Activated naive CD8-positive, alpha-beta T cell treated with anti-CD3 and anti-CD28 coated beads, Interleukin-2, amount 10 ng/mL, durations not matched to agents 7 days and 5 days (primary cell): Measurements from ENCODE around the gene WDR5B. TPM values are rescaled to one million over a fixed set of nuclear protein-coding genes. Genes with fewer than 3 reads are reported as not detected.
A peak's percentile ranks its signal among the peaks of the same experiment; 100 is the strongest.

ENCODE experiments used
- ATAC-seq: fragments of 150-1000 bp; cut with Tn5 transposase; one replicate; pipeline ENCODE4 v1.10.0; 2021; ENCODE audit warnings: low read depth, moderate library complexity
- POLR2A ChIA-PET: fragments of 350-600 bp; sonication (Branson Sonifier 250); formaldehyde crosslinking; loops from one replicate; lab custom pipeline; 2021; ENCODE audit warnings: antibody characterized with exemption; lab: Charles Lee
- DNase-seq: peaks from one replicate; pipeline ENCODE4 v3.0.0; 2021
- H3K27ac Mint-ChIP-seq: one replicate; pipeline ENCODE4 v1.8.0; 2022; ENCODE audit warnings: mild to moderate bottlenecking, mixed read lengths
- H3K27me3 Mint-ChIP-seq: one replicate; pipeline ENCODE4 v1.8.0; 2022; ENCODE audit warnings: mild to moderate bottlenecking, moderate library complexity, mixed read lengths
- H3K36me3 Mint-ChIP-seq: one replicate; pipeline ENCODE4 v1.8.0; 2021; ENCODE audit warnings: mild to moderate bottlenecking, mixed read lengths
- H3K4me1 Mint-ChIP-seq: one replicate; pipeline ENCODE4 v1.8.0; 2021; ENCODE audit warnings: mixed read lengths
- H3K4me3 Mint-ChIP-seq: one replicate; pipeline ENCODE4 v1.8.0; 2022; ENCODE audit warnings: mild to moderate bottlenecking, moderate library complexity, mixed read lengths
- H3K9me3 Mint-ChIP-seq: one replicate; pipeline ENCODE4 v1.8.0; 2021; ENCODE audit warnings: mixed read lengths
- total RNA-seq, 2 experiments: library from RNA; stranded (reverse); gene quantifications; one replicate each; pipeline ENCODE4 v1.2.3, GENCODE V29; 2021

Gene WDR5B
- total RNA-seq, 2 experiments from 2014 or later = 6.6 to 7.6 TPM

DNA sequence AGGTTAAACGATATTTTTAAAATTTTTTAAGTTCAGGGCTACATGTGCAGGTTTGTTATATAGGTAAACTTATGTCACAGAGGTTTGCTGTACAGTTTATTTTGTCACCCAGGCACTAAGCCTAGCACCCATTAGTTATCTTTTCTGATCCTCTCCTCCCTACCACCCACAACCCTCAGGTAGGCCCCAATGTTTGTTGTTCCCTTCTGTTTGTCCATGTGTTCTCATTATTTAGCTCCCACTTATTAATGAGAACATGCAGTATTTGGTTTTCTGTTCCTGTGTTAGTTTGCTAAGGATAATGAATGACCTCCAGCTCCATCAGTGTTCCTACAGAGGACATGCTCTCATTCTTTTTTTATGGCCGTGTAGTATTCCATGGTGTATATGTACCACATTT, 16.9 kb downstream of the WDR5B start:
- Mint-ChIP-seq H3K36me3 (peaks cover 39% of the 10 kb centered on the region), H3K9me3 (no peaks in the 10 kb centered on the region), H3K27me3 (no peaks in the 10 kb centered on the region), H3K4me1 (peaks cover 24% of the 10 kb centered on the region), H3K27ac (no peak overlapping the region), H3K4me3 (no peak overlapping the region)
- POLR2A ChIA-PET = no interaction called here
- ATAC-seq (no peak), DNase-seq (no peak)

DNA sequence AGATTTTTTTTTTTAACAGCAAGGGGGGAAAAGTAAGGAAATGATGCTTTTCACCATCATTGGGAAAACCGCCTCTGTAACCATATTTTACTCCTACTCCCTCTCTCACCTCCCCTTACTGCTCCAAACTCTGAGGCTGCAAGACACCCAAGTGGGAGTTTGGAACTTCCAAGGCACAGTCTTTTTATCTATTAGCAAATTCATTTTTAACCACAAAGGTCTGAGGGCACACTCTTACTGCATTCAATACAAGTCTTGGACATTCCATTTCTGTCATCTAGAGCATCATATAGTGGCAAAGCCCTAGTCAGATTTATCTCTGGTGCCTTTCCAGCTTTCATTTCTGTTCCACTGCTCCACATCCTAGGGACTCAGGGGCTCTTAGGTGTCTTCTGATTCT, 18.7 kb downstream of the WDR5B start:
- Mint-ChIP-seq H3K27ac (no peak overlapping the region), H3K4me1 (peaks cover 26% of the 10 kb centered on the region), H3K9me3 (no peaks in the 10 kb centered on the region), H3K36me3 (peaks cover 32% of the 10 kb centered on the region), H3K27me3 (no peaks in the 10 kb centered on the region), H3K4me3 (no peak overlapping the region)
- POLR2A ChIA-PET = no interaction called here
- ATAC-seq (no peak), DNase-seq (no peak)

DNA sequence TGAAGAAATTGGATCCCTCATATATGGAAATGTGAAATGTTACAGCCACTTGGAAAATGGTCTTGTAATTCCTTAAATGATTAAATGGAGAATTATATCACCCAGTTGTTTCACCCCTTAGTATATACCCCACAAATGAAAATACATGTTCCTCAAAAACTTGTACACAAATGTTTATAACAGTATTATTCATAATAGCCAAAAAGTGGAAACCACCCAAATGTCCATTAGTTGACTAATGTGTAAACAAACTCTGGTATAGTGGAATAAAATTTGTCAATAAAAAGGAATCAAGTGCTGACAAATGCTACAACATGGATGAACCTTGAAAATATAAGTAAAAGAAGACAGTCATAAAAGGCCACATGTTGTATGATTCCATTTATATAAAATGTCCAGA, 19.4 kb downstream of the WDR5B start:
- POLR2A ChIA-PET = no interaction called here

DNA sequence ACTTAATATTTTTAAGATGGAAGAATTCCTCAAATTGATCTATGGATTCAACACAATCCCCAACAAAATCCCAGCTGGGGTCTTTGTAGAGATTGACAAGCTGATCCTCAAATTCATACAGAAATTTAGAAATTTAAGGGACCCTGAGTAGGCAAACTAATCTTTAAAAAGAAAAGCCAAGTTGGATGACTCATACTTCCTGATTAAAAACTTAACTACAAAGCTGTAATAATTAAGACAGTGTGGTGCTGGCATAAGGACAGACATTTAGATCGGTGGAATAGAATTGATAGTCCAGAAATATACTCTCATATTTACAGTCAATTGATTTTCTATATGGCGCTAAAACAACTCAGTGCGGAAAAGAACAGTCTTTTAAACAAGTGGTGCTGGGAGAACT, 20.3 kb downstream of the WDR5B start:
- Mint-ChIP-seq H3K4me3 (no peak overlapping the region), H3K27me3 (no peaks in the 10 kb centered on the region), H3K27ac (no peak overlapping the region), H3K36me3 (peaks cover 30% of the 10 kb centered on the region), H3K9me3 (no peaks in the 10 kb centered on the region), H3K4me1 (peaks cover 23% of the 10 kb centered on the region)
- POLR2A ChIA-PET = no interaction called here
- DNase-seq (no peak), ATAC-seq (no peak)

More for the DNA sequence above, 19.4 kb downstream of the WDR5B start:
- no peak for DNase-seq
- no peak for ATAC-seq
- no peaks in the 10 kb centered on the region for H3K9me3 Mint-ChIP-seq
- H3K36me3 Mint-ChIP-seq = peaks cover 32% of the 10 kb centered on the region
- H3K27me3 Mint-ChIP-seq = no peaks in the 10 kb centered on the region
- H3K4me3 Mint-ChIP-seq = no peak overlapping the region
- peaks cover 24% of the 10 kb centered on the region for H3K4me1 Mint-ChIP-seq
- no peak overlapping the region for H3K27ac Mint-ChIP-seq

DNA sequence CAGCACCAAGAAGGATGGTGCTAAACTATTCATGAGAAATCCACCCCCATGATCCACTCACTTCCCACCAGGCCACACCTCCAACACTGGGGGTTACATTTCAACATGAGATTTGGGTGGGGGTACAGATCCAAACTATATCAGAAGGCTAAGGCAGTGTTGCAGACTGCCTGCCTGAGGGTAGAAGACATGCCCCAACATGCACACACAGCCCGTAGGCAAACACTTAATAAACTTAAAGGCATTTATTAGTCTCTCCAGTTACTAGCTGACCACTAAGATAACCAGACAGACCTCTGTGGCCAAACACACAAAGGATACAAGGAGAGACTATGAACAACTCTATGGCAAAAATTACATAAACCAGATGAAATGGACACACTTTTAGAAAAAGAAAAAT, 21.7 kb downstream of the WDR5B start:
- peaks cover 21% of the 10 kb centered on the region for H3K36me3 Mint-ChIP-seq
- no peaks in the 10 kb centered on the region for H3K27me3 Mint-ChIP-seq
- DNase-seq (no peak), ATAC-seq (no peak)
- no peaks in the 10 kb centered on the region for H3K9me3 Mint-ChIP-seq
- no peak overlapping the region for H3K27ac Mint-ChIP-seq
- H3K4me3 Mint-ChIP-seq = no peak overlapping the region
- POLR2A ChIA-PET = interaction anchor here (2.4 kb wide), 1 partner anchor 285 kb away, joined by 17 read pairs; the partner anchor contains the start of gene PARP14
- peaks cover 27% of the 10 kb centered on the region for H3K4me1 Mint-ChIP-seq

DNA sequence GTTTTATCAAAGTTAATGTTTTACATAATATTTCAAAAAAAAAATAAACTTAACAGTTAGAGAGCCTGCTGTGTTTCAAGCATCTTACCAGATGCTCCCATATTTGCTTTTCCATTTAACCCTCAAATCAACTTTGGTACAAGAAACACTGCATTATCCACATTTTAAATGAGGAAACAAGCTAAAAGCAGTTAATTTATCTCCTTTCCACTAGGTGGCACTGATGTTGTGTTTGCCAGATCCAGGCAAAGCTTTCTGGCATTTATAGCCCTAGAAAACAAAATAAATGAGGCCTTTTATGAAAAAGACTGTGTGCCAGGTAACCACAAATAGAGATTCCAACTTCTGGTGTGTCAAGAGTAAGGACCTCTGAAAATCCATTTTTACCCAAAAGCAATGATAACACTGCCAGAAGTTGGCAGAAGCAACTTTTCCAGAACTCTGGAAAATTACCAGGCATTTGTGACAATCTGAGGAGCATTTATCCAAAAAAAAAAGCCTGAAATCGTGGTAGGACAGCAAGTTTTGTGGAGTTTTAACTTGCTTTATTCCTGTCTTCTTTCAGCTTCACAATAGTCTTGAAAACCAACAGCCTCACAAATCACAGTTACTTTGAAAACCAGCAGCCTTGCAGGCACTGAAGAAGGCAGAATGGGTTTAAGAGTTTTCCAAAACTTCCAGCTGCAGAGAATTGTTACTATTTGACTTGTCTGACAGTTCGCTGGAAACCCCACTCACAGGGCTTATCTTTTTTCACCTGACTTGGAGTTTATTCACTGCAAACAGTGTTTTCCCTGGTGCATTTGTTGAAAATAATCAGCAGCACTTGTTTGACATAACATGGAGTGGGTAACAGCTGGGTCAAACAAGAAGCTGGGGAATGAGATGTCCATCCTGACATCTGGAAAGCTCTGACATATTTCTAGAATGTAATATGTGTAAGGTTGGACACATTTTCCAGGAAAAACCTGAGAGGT, 22.7 kb downstream of the WDR5B start:
- H3K4me1 Mint-ChIP-seq = peaks cover 32% of the 10 kb centered on the region
- H3K9me3 Mint-ChIP-seq = no peaks in the 10 kb centered on the region
- peaks cover 25% of the 10 kb centered on the region for H3K36me3 Mint-ChIP-seq
- POLR2A ChIA-PET = interaction anchor here (0.7 to 2.4 kb wide), 5 partner anchors 9 to 286 kb away, joined by 3 to 17 read pairs (median 4); partner anchors contain the start of genes DTX3L, FAM162A, MIX23 and PARP14
- no peak for ATAC-seq
- no peaks in the 10 kb centered on the region for H3K27me3 Mint-ChIP-seq
- DNase-seq = no peak
- no peak overlapping the region for H3K27ac Mint-ChIP-seq
- H3K4me3 Mint-ChIP-seq = no peak overlapping the region

DNA sequence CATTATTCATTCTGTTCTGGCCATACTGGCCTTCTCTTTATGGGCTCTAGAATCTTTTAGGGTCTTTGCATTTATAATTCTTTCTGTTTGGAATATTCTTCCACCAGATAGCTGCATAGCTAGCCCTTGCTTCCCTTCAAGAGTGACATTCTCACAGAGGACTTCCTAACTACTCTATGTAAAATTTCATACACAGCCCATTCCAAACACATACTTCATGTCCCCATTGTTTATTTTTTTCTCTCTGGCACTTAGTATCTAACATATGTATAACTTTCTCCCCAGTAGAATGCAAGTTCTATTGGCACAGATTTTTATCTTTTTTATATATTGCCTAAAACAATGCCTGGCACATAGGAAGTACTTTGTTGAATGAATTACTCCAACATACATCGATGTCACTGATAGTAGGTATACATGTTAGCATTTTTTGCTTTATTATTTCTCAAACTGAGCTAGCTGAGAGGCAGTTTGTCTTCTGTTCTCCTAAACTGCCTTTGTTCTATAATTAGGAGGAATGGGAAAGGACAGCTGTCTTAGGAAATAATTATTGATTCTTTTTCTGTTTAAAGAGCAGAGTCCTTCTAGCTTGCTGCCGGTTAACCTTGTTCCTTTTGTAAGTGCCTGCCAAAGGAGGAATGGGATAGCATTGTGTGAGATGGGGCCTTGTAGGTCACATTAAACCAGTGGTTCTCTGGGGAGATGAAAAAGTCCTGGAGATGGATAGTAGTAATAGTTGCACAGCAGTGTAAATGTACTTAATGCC, 24.0 kb downstream of the WDR5B start:
- H3K9me3 Mint-ChIP-seq = no peaks in the 10 kb centered on the region
- ATAC-seq = no peak
- POLR2A ChIA-PET = no interaction called here
- H3K4me1 Mint-ChIP-seq = peaks cover 39% of the 10 kb centered on the region
- H3K4me3 Mint-ChIP-seq = no peak overlapping the region
- H3K27ac Mint-ChIP-seq = no peak overlapping the region
- H3K36me3 Mint-ChIP-seq = peaks cover 32% of the 10 kb centered on the region
- no peaks in the 10 kb centered on the region for H3K27me3 Mint-ChIP-seq
- DNase-seq = no peak

DNA sequence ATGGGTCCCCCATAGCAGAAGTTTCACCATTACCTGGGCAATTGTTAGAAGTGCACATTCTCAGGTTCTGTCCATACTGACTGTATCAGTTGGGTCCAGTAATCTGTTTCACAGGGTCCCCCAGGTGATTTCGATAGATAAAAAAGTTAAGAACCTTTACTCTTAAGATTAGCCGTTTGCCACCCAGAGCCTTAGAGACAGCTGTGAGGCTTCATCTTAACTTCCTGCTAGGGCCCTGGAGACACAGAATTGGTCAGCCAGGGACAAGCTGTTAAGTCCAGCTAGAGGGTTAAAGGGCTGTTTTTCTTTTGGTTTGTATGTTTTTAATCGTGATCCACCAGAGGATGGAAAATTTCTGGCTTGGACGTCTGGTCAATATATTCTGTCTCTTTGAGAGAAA, 25.2 kb downstream of the WDR5B start:
- H3K27ac Mint-ChIP-seq = no peak overlapping the region
- POLR2A ChIA-PET = interaction anchor here (1.2 kb wide), 1 partner anchor 289 kb away, joined by 4 read pairs; no protein-coding TSS in a partner anchor
- DNase-seq (no peak), ATAC-seq (no peak)
- H3K4me1 Mint-ChIP-seq = peaks cover 43% of the 10 kb centered on the region
- no peaks in the 10 kb centered on the region for H3K27me3 Mint-ChIP-seq
- H3K4me3 Mint-ChIP-seq = no peak overlapping the region
- no peaks in the 10 kb centered on the region for H3K9me3 Mint-ChIP-seq
- H3K36me3 Mint-ChIP-seq = peaks cover 32% of the 10 kb centered on the region

DNA sequence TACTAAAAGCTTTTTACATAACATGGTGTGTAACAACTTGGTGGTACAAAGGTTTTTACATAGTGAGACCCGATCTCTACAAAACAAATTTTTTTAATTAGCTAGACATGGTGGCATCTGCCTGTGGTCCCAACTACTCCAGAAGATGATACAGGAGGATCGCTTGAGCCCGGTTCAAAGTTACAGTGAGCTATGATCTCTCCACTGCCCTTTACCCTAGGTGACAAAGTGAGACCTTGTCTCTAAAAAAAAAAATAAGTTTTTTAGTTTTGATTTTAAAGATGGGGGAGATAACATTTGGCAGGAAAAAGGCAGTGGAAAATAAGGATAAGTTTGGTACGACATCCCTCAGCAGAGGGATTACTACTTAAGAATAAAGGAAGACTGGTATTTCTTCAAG, 26.0 kb downstream of the WDR5B start:
- DNase-seq = no peak
- Mint-ChIP-seq H3K36me3 (peaks cover 30% of the 10 kb centered on the region), H3K4me1 (peaks cover 41% of the 10 kb centered on the region), H3K27ac (no peak overlapping the region), H3K27me3 (no peaks in the 10 kb centered on the region), H3K4me3 (no peak overlapping the region), H3K9me3 (no peaks in the 10 kb centered on the region)
- POLR2A ChIA-PET = interaction anchor here (0.6 to 1.2 kb wide), 2 partner anchors 290 to 559 kb away, joined by 3 to 4 read pairs; no protein-coding TSS in a partner anchor
- no peak for ATAC-seq

DNA sequence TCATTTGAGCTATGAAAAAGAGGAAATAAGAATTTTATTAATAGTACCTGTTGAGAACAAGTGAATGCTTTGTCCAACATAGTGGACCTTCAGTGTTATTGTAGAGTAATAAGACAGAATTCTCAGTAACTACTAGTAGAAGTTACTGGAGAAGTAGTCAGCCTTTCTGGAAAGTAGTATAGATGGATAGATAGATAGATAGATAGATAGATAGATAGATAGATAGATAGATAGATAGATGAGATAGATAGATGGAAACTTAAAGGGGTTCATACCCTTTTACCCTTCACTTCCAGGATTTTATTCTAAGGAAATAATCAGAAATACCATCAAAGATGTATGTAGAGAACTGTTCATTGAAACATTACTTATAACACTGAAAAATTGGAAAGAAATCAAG, 26.7 kb downstream of the WDR5B start:
- Mint-ChIP-seq H3K4me1 (peaks cover 41% of the 10 kb centered on the region), H3K27ac (no peak overlapping the region), H3K4me3 (no peak overlapping the region), H3K36me3 (peaks cover 27% of the 10 kb centered on the region), H3K9me3 (no peaks in the 10 kb centered on the region), H3K27me3 (no peaks in the 10 kb centered on the region)
- DNase-seq (no peak), ATAC-seq (no peak)
- POLR2A ChIA-PET = interaction anchor here (1.2 kb wide), 1 partner anchor 290 kb away, joined by 4 read pairs; no protein-coding TSS in a partner anchor

DNA sequence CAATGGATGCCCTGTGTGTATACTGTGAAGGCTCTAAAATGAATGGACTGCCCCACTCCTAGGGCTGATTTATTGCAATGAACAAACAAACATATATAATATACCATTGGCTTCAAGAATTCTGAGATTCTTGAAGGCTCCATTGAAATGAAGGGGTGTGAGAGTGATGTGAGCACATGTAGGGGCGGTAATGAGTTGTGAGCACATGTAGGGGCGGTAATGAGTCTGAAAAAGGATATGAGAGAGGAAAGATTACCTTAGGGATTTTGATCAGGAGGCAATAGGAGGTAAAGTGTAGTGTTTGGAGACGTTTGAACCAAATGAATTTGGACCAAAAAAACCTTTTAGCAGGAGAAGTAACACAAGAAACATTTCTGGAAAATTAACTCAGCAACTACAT, 28.2 kb downstream of the WDR5B start:
- no peak overlapping the region for H3K4me3 Mint-ChIP-seq
- peaks cover 21% of the 10 kb centered on the region for H3K36me3 Mint-ChIP-seq
- peaks cover 37% of the 10 kb centered on the region for H3K4me1 Mint-ChIP-seq
- no peak for ATAC-seq
- POLR2A ChIA-PET = no interaction called here
- no peaks in the 10 kb centered on the region for H3K9me3 Mint-ChIP-seq
- DNase-seq = no peak
- no peaks in the 10 kb centered on the region for H3K27me3 Mint-ChIP-seq
- H3K27ac Mint-ChIP-seq = no peak overlapping the region

DNA sequence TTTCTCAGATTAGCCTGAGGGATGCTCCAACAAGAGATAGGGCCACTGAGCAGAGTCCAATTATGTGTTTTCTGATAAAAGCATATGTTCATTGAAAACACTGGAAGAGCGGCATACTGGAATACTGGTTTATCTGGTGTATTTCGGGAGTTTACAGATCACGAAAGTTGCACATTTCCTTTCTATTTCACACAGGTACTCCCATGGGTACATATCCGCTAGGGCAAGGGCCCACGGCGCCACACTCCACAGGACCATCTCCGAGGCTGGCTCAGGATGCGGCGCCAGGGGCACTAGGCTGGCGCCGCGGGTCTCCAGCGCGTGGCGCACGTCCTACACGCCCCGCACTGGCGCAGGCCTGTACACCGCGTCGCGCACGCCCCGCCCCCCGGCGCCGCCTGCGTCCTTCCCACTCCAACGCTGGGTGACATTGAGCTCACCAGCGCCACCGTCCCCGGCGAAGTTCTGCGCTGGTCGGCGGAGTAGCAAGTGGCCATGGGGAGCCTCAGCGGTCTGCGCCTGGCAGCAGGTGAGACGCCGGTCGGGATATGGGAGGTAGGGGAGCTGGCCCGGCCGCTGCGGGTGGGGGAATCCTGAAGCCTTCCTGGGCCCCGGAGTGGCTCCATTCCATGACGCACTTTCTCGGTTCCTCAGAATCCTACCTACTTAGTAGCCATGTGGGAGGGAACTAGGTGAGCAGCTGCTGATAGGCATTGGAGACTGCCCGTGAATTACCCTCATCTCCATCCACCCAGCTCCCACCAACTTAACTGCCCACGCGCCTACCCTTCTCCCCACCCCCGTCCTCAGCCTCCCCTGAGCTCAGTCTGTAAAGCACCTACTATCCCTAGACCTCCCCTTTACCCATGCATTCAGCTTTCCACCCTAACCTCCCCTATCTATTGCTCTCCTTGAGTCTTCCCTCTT, 31.8 kb downstream of the WDR5B start, which contains the start of gene FAM162A:
Gene FAM162A (plus strand): TSS at position 412 of the 927 bp plus-strand sequence. CDS start 84 bp downstream, at position 496.
- H3K9me3 Mint-ChIP-seq = no peaks in the 10 kb centered on the region
- POLR2A ChIA-PET = interaction anchor here (0.6 to 3.3 kb wide), 9 partner anchors 9 to 723 kb away, joined by 3 to 25 read pairs (median 4); partner anchors contain the start of genes HCLS1, KPNA1, PARP14 and WDR5B
- DNase-seq = peak; percentile 96
- peak within 1 kb of the TSS; percentile 96 for H3K4me3 Mint-ChIP-seq
- no peaks in the 10 kb centered on the region for H3K27me3 Mint-ChIP-seq
- ATAC-seq = peak; percentile 99
- peak within 1 kb of the TSS; percentile 90 for H3K27ac Mint-ChIP-seq
- H3K36me3 Mint-ChIP-seq = peaks cover 21% of the 10 kb centered on the region
- peaks cover 51% of the 10 kb centered on the region for H3K4me1 Mint-ChIP-seq
